ENCODE data around the gene KCNIP3.

KCNIP3 gene

DNA sequence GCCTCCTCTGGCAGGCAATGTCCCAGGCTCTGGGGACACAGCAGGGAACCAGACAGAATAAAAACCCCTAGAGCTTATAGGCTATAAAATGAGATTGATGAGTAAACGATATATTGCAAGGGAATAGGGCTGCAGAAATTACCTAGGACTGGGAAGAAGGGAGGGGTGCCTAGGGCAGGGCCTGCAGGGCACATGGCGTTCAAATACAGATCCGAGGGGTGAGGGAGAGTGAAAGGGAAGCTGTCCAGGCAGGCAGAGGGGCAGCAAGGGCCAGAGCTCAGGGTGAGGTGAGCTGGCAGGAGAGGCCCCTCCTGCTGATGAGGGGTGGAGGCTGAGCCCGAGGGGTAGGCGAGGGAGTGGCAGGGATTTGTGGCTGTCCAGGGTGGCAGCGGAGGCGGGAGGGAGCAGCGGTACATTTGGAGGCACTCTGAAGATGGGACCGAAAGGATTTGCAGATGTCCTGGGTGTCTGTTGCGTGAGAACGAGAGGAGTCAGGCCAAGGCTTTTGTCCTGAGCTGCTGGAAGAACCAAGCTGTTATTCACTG lies 33.7 kb downstream of the KCNIP3 start:
- DNase-seq, result no peak

DNA sequence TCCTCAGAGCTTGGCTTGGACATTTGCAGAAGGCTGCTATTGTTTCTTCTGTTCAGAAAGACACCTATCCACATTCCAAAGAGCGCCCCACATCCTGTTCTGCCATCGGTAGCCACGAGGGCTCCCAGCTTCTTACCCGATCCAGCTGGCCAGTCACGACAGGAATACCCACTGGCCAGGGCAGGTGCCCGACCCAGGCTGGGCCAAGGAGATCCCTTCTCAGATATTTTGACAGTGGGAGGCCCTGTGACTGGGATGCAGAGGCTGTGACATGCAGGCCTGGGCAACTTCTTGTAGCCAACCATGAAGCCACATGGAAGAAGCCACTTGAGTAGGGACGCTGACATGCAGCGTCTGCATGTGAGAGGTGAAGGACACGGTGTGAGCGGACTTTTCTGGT lies 34.5 kb downstream of the KCNIP3 start:
- no peak for DNase-seq

DNA sequence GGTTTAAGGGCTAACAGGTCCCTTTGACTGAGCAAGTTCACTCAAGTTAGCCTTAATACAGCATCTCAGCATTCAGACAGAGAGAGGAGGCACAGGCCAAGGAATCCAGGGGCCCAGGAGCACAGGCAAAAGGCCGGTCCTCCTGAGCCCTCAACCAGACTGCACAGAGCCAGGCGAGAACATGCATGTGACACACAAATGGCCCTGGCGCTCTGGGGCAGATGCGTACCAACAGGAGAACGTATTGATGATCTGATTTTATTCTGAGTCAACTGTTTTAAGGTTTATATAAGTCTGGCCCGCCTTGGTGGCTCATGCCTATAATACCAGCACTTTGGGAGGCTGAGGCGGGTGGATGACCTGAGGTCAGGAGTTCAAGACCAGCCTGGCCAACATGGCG lies 34.9 kb downstream of the KCNIP3 start:
- DNase-seq, result no peak

DNA sequence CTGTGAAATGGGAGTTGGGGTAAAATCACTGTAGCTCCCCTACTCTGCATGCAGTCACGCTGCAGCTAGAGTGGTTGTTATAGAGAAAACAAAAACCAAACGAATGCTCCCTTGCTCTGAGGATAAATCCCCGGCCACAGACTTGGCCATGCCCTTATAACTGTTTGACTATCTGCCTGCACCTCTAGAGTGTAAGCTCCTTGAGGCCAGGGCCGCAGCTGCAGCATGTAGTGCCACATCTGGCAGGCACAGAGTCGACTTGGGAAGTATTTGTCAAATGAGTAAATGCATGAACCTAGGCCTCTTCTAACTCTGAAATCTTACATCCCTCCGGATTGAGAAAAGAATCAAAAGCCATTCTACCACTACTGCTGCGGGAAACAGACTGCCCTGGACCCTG lies 35.9 kb downstream of the KCNIP3 start:
- no peak for DNase-seq

DNA sequence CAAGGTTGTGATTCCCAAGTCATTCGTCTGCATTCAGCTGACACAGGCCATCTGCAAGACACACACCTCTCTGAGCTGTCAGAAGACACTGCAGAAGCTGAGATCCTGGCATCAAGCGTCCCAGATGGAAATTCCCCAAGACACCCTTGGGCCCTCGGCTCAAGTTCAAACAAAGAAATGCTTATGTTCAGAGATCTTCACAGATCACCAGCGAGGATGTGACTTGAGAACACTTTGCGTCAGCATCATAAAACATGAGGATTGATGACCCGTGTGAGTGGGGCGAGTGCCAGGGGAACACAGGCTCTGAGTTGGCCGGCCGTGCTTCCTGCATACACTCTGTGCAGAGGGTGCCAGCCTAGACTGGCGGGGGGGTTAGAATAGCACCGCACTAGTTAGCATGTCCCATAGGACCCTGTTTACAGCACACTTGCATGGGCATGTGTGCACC lies 36.8 kb downstream of the KCNIP3 start:
- DNase-seq, result no peak

DNA sequence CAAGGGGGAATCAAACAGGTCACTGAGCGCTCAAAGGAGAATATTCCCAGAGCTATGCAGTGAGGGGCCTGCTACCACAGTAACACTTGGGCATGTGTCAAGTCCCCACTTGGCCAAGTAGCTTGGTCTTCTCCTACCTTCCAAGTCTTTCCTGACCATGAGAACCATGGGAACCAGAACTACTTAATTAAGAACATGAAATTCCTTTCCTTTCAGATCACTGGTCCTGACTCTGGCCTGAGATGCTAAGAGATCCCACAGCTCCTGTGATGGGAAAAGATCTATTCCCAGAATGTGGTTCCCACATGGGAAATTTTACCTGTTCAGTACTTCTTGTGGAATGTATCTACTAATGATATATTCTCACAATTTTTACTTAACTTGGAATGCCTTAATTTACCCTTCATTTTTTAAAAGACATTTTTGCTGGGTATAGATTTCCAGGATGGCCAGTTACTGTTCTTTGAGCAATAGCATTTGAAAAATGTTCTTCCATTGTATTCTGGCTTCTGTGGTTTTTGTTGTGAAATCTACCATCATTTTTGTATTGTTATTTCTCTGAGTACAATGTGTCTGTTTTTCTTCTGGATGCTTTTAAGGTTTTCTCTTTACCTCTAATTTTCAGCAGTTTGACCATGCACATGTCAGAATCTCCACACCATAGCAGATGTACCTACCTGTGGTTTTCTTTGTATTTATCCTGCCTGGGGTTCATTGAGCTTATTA lies 37.9 kb downstream of the KCNIP3 start:
- no peak for DNase-seq

DNA sequence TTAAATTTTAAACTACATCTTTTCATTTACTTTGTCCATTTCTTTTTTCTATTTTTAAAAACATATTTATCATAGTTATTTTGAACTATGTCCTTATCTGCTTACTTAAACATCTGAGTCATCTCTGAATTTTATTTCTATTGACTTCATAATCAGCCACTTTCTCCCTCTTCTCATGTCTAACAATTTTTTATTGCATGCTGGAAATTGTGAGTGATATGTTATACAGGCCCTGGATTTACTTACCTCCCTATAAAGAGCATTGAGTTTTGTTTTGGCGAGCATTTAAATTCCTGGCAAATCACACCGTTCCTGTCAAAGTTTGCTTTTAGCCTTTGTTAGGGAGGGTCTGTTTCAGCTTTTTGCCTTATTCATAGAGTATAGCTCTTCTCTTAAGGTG lies 39.3 kb downstream of the KCNIP3 start:
- no peak for DNase-seq

DNA sequence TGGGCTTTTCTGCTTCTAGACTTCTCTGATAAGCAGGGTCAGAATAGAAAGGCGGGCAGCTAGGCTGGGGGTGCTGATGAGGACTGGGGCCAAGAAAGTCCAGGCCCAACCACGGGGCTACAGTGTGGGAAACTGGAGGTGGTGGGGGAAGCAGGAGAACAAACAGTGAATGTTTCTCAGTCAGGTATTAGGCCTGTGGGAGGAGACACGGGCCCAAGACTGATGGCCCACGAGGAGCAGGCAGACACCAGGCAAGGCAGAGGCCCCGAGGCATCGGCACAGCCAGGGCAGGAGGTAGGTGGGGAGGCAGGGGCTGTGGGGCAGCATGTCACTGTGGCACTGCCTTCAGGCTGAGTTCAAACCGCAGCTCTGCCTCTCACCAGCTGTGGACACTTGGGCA lies 40.7 kb downstream of the KCNIP3 start:
- DNase-seq, result no peak

DNA sequence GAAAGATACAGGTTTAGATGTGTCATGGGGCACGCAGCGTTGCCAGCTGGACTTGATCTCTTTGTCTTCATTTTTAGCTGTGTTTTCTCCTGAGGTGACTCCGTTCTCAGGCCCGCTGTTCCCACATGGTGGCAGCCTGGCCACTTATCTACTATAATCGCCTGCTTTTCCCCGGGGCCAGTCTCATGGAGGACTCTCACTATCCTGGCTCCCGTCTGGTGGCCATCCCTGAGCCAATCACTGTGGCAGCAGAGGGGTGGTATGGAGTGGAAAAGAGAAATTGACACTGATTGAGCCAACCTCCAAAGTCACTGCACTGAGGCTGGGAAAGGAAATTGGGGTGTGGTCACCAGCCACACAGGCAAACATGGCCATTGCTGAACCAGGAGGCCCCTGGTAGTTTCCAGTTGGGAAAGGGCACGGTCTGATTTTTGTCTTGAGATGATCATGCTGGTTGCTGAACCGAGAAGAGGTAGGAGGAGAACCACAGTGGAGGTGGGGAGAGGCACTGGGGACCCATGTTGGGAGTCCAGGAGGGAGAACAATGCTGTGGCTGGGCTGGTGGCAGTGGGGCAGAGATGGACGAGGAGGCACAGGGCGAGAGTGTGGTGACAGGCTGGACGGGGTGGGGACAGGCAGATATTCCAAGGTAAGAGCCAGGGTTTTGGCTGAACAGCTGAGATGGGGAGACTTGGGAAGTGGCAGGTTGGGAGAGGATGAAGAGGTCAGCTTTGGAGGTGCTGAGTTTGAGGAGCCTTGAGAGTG lies 45.6 kb downstream of the KCNIP3 start:
- DNase-seq, result no peak

DNA sequence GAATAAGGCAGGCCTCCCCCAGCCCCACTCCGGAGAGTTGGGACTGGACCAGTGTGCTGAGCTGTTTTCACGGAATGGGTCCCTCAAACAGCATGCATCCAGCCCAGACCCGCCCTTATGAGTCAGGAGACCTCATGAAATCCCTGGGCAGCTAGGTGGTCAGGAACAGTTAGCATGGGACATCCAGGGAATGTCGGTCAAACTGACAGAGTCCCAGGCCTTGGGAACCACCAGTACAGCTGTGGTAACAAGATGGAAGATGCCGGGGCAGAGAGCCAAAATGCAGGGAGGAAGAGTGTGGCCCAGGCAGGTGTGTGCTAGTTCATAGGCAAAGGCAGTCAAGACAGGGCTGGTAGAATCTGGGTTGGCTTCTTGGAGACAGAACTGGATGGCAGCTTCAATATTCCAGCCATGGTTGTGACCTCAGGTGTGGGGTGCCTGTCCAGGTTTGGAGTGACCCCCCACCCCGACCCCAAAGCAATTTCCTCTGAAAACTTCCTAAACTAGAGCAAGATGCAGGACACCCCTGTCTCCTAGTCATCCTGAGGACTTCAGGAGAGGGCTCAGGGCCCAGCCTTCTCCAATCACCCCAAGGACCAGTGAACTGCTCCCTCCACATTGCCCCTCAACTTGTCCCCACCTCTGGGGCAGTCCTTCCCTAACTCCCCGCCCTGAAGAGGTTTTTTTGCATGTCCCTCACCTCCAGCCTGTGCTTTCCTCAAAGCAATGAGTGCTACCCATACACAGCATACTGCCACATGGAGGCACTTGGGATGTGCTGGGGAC lies 46.5 kb downstream of the KCNIP3 start:
- DNase-seq, result no peak

DNA sequence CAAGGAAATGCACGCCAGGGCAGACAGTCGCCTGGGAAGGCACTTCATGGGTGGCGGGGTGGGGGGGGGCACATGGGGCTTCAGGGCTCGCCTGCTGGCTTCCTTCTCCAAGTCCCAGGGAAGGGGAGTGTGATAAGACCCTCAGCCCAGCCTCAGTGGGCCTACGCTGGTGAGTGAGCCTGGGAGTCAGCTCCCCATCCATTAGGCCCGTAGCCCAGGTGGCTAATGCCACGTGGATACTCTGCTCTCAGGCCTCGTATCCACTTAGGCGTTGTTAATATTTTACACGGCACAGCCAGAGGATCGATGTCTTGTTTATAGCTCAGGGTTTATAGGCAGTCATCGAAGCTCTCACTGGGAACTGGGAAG lies 47.1 kb downstream of the KCNIP3 start:
- DNase-seq, result no peak

DNA sequence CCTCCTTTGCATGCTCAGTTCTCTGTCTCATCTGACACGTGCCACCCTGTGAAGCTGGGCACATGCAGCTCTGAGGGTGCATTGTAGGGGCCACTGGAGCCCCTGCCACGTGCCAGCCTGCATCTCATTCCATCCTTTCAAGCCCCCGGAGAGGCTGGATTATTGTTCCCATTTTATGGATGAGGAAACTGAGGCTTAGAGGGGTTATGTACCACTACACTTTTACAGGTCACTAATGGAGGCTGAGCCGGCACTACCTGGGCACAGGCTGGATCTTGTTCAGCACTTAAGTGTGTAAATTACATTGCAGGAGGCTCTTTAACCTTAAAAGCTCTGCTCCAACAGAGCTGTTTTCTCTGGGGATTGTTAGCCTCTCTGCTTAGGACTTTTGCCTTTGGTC lies 47.5 kb downstream of the KCNIP3 start:
- DNase-seq, result no peak

DNA sequence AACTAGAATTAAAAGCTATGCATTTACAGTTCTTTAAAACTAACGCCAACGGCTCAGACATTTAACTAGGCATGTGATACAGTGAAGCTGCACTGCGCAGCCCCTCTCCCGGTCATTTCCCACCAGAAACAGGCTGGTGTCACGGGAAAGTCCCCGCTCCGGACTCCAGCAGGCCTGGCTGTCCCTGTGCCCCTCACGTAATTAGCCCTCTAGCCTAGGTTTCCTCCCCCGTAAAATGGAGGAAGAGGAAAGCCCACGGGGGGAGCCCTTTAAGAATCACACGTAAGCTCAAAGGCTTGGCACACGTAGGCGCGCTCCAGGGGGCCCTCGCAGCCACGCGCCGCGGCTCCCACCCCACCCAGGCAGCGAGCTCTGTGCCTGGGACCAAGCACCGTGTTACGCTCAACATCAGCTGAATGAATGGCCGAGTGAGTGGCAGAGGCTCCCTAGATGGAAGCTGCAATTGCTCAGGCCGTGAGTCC lies 48.0 kb downstream of the KCNIP3 start:
- no peak for DNase-seq

DNA sequence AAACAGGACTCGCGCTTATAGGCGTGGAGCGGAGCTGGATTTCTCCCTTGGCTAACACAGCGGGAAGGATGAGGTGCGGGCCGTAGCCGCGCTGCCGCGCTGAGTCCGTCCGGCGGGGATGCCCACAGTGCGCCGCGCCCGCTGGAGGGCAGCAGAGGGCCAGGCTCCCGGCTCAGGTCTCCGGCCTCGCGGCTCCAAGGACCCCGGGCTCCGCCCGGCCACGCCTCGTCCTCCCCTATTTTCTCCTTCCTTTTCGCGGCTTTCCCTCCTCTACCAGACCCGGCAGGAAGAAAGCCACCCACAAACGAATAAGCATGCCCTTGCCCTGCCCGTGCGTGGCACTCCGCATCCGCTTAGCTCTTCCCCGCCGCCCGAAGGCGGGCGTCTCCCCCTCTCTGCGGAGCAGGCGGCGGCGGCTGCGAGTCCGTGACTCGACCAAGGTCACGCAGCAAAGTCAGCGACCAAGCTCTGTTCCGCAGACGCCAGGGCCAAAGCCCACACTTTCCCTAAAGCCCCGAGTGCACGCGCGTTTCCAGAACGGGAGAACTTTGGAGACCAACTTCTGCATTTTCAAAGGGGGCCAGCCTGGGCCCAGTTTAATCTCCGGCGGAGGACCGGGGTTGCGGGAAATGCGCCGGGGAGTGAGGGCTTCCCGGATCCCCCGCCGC lies 48.5 kb downstream of the KCNIP3 start:
- DNase-seq, result peak; percentile 30 to 69

DNA sequence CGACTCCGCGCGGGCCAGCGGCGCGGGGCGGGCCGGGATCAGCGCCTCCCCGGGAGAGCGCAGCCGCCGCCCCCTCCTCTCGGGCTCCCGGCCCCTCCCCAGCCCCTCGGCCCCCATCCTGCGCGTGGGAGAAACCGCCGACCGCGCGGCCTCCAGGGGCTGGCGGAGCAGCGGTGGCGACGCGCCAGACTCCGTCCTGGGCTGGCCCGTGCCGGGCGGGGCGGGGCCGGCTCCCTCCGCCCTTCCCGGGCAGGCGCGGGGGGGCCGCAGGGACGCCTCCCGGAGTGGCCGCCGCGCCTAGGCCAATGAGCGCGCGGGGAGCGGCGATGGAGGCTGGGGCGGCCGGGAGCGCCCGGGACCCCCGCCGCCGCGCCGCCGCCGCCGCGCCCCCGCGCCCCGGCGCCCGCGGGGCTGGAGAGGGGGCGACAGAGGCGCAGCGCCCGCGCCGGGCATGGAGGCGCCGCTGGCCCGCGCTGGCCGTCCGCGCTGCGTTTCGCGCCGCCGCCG lies 49.1 kb downstream of the KCNIP3 start:
- DNase-seq, result peak in 1 of 2 experiments; percentile 6

DNA sequence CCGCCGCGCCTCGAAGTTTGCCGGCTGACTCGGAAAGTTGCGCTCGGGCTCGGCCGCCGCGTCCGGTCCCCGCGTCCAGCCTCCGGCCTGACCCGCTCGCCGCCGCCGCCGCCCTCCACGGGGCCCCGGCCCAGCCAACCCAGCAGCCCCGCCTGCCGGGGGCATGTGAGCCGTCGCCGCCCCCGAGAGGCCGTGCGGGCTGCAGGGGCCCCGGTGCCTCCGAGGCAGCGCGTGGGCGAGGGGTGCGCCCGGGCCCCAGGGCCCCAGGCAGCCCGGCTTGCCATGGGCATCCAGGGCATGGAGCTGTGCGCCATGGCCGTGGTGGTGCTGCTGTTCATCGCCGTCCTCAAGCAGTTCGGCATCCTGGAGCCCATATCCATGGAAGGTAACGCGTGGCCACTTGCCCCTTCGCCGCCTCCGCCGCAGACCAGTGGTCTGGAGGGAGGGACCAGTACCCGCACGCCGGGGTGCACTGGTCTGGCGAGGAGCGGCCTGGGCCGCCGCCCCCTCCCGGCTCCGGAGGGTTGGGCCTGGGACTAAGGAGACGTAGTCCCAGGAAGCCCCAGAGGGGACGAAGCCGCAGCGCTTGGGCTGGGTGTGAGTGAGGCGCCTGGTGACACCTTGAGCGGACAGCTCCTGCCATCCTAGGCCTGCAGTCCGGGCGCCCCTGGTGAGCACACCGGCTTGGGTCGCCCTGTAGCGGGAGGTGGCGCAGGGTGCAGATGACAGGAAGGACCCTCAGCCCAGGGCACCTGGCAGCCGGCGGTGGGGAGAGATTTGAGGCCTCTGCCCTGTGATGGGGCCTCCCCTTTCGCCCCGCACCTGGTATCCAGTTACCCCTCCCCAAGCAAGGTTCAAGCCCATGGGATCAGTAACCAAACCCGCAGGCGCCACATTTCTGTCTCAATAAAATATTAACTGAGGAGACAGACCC lies 49.9 kb downstream of the KCNIP3 start:
- no peak for DNase-seq

DNA sequence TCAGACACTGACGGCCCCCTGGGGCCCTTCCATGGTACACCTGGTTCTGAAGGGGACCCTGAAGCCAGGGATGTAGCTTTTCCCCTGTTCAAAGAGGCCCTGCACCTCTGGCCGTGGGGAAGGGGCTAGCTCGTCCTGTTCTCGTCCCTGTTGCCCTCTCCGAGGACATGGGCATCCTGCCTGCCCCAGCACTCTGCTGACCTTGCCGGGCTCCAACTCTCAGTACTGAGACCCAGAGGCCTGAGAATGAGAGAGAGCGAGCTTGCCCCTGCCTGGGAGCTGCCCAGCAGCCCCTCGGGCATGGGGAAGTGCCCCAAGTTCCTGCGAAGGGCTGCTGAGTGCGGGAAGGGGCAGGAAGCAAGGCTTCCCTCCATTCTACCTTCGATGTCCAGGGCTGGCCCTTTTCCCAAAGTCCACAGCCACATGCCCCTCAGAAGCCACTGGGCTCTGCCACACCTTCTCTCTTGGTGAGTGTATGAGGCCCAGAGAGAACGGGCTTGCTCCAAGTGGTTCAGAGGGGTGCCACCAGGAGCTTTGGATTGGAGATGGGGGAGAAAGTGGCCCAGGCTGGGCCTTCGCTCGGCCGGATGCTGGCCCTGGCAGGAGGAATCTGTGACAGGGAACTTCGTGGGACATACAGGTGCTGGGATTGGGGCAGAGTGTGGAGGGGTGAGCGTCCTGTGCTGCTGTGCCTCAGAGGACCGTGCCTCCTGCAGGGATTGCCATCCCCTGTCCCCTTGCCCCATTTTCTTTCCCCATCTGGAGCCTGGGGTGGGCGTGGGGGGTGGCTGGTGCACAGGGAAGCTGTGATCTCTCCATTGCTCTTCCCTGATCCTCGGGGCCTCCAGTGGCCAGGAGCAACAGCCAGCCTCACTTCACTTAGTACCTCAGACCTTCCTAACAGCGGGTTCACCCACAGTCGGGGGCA lies 50.8 kb downstream of the KCNIP3 start:
- DNase-seq, result no peak

DNA sequence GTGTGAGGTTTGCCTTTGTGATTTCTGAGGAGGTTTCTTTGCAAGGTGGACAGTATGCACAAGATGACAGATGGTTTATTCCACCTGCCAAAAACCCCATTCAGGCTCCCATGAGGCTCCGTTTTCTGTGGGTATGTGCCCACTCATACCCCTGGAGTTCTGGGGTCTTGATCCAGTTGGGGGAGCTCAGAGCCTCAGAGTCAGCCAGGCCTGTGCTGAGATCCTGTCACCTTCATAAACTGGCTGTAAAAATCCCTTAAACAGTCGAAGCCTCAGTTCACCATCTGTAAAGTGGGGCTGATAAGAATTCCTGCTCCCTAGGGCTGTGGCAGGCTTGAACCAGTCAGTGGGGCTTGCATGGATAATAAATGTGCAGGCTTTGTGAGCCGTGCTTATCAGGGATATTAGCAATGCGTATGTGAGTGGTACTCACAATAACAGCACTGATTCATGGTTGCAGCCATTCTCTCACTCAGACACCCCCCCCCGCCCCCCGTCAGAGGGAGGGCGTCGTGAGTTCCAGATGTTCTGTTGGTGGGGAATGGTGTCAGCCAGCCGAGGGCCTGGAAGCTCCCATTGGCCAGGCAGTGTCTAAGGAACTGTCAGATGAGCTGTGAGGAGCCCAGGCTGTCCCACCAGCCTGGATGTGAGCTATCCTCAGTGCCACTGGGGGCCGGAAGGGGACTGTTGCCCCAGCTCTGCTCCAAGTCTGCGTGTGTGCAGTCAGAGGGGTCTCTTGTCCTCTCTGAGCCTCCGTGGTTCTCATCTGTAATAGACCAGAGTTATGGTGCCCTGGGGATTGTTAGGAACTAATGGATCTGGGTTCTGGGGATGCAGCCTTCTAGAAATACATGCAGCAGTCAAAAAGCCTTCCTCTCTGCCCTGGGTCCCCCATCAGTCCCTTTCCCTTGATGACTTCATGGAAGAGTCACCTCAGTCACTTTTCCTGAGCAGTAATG lies 51.7 kb downstream of the KCNIP3 start:
- no peak for DNase-seq

Data from stimulated activated CD4-positive, alpha-beta T cell treated with anti-CD3 and anti-CD28 coated beads, Interleukin-4, amount 100 ng/mL, for 4 hours (primary cell).